ENCODE data around the gene TMEM18. TPM values are rescaled to one million over a fixed set of nuclear protein-coding genes. Genes with fewer than 3 reads are reported as not detected.
A peak's percentile ranks its signal among the peaks of the same experiment; 100 is the strongest.

Gene TMEM18
- total RNA-seq, 1 experiment from 2014 or later = 49.6 TPM

- intact Hi-C loops (cut with micrococcal nuclease; ENCODE audit: unreplicated experiment) = no loop called here
Measured at GRCh38 chr2:661360-661635, 15.9 kb downstream of the TMEM18 start.

GRCh38 chr2:660586-661359, 16.4 kb downstream of the TMEM18 start:
- DNase-seq (ENCODE audit: low read depth, low spot score) (no peak), ATAC-seq (no peak)
- Histone ChIP-seq H3K27ac (ENCODE audit: low read length) (no peak overlapping the region), H3K9me3 (ENCODE audit: control insufficient read depth, insufficient read depth, low read depth, low read length) (peaks cover 2% of the 10 kb centered on the region; the same call in 1 of the 2 replicates), H3K27me3 (ENCODE audit: control insufficient read depth, insufficient read depth, low read length) (no peaks in the 10 kb centered on the region), H3K36me3 (ENCODE audit: control insufficient read depth, insufficient read depth, low read length) (no peaks in the 10 kb centered on the region; the same call in 1 of the 2 replicates), H3K4me1 (ENCODE audit: control insufficient read depth, insufficient read depth, low read length) (no peaks in the 10 kb centered on the region), H3K4me3 (ENCODE audit: low read depth in 2 of 2, low read length in 2 of 2) (no peak overlapping the region)
- BruUV-seq (replicated peaks) = no TSS peak
- intact Hi-C loops (cut with micrococcal nuclease; ENCODE audit: unreplicated experiment) (no loop called here), in situ Hi-C loops (cut with HindIII; ENCODE audit: low pct_unique_long_range_greater_than_20kb, low sequenced_read_pairs) (no loop called here)
- ChIA-PET POLR2A (no interaction called here), CTCF (no interaction called here)
- TF ChIP-seq POLR2AphosphoS5 (IDR thresholded peaks at IDR 0.05; ENCODE audit: low read depth, low read length) (no peak), SIN3A (IDR thresholded peaks at IDR 0.05; ENCODE audit: borderline replicate concordance, insufficient read depth, low read depth, low read length) (no peak), TCF7L2 (IDR thresholded peaks at IDR 0.05; ENCODE audit: low read depth, low read length) (no peak), REST (IDR thresholded peaks at IDR 0.05; ENCODE audit: insufficient read depth in 1 of 2, low read depth in 2 of 2, low read length in 1 of 2) (no peak), CTCF (IDR thresholded peaks at IDR 0.05) (no peak)

More at GRCh38 chr2:661360-661635, 15.9 kb downstream of the TMEM18 start:
- no peak for DNase-seq (ENCODE audit: low read depth, low spot score)
- H3K27ac ChIP-seq (ENCODE audit: low read length) = no peak overlapping the region
- H3K9me3 ChIP-seq (ENCODE audit: control insufficient read depth, insufficient read depth, low read depth, low read length) = peaks cover 7% of the 10 kb centered on the region; the same call in 1 of the 2 replicates
- ChIA-PET CTCF (no interaction called here), POLR2A (no interaction called here)
- 0 out of 2 replicates have a peak, but pooled peaks have one; percentile 32 for ATAC-seq
- no peaks in the 10 kb centered on the region; the same call in 1 of the 2 replicates for H3K36me3 ChIP-seq (ENCODE audit: control insufficient read depth, insufficient read depth, low read length)
- no peaks in the 10 kb centered on the region for H3K27me3 ChIP-seq (ENCODE audit: control insufficient read depth, insufficient read depth, low read length)
- no peak overlapping the region for H3K4me3 ChIP-seq (ENCODE audit: low read depth in 2 of 2, low read length in 2 of 2)
- in situ Hi-C loops (cut with HindIII; ENCODE audit: low pct_unique_long_range_greater_than_20kb, low sequenced_read_pairs) = no loop called here
- no TSS peak for BruUV-seq (replicated peaks)
- H3K4me1 ChIP-seq (ENCODE audit: control insufficient read depth, insufficient read depth, low read length) = no peaks in the 10 kb centered on the region
- TF ChIP-seq POLR2AphosphoS5 (IDR thresholded peaks at IDR 0.05; ENCODE audit: low read depth, low read length) (no peak), SIN3A (IDR thresholded peaks at IDR 0.05; ENCODE audit: borderline replicate concordance, insufficient read depth, low read depth, low read length) (no peak)

- TF ChIP-seq REST (IDR thresholded peaks at IDR 0.05; ENCODE audit: insufficient read depth in 1 of 2, low read depth in 2 of 2, low read length in 1 of 2) = no peak
- no peak for TF ChIP-seq POLR2AphosphoS5 (IDR thresholded peaks at IDR 0.05; ENCODE audit: low read depth, low read length)
- no peak for TF ChIP-seq SIN3A (IDR thresholded peaks at IDR 0.05; ENCODE audit: borderline replicate concordance, insufficient read depth, low read depth, low read length)
- no peak for TF ChIP-seq TCF7L2 (IDR thresholded peaks at IDR 0.05; ENCODE audit: low read depth, low read length)
- no peak for TF ChIP-seq CTCF (IDR thresholded peaks at IDR 0.05)
- in situ Hi-C loops (cut with HindIII; ENCODE audit: low pct_unique_long_range_greater_than_20kb, low sequenced_read_pairs) = no loop called here
- no peaks in the 10 kb centered on the region for H3K4me1 ChIP-seq (ENCODE audit: control insufficient read depth, insufficient read depth, low read length)
- BruUV-seq (replicated peaks) = no TSS peak
- no peak overlapping the region for H3K27ac ChIP-seq (ENCODE audit: low read length)
- ATAC-seq (no peak), DNase-seq (ENCODE audit: low read depth, low spot score) (no peak)
- POLR2A ChIA-PET = no interaction called here
- intact Hi-C loops (cut with micrococcal nuclease; ENCODE audit: unreplicated experiment) = no loop called here
- no peaks in the 10 kb centered on the region; the same call in 1 of the 2 replicates for H3K36me3 ChIP-seq (ENCODE audit: control insufficient read depth, insufficient read depth, low read length)
- CTCF ChIA-PET = no interaction called here
- H3K27me3 ChIP-seq (ENCODE audit: control insufficient read depth, insufficient read depth, low read length) = no peaks in the 10 kb centered on the region
- H3K9me3 ChIP-seq (ENCODE audit: control insufficient read depth, insufficient read depth, low read depth, low read length) = no peaks in the 10 kb centered on the region
- no peak overlapping the region for H3K4me3 ChIP-seq (ENCODE audit: low read depth in 2 of 2, low read length in 2 of 2)
Measured at GRCh38 chr2:660029-660428, 17.2 kb downstream of the TMEM18 start.
